ENCODE results near the gene CADM4.

CADM4 gene

GRCh38 chr19:43598445-43599240 lies 41.0 kb downstream of the CADM4 start:
- TF ChIP-seq CTCF (conservative IDR thresholded peaks at IDR 0.05) = no peak
- H3K27ac ChIP-seq = no peak overlapping the region; the same call in 1 of the 2 replicates

GRCh38 chr19:43597876-43598275 lies 41.8 kb downstream of the CADM4 start:
- TF ChIP-seq CTCF (conservative IDR thresholded peaks at IDR 0.05) = no peak
- peak overlapping the region; percentile 97 for H3K27ac ChIP-seq

- TF ChIP-seq CTCF (conservative IDR thresholded peaks at IDR 0.05) = no peak
- peak overlapping the region; percentile 97 for H3K27ac ChIP-seq
Observed at GRCh38 chr19:43596842-43597461, 42.7 kb downstream of the CADM4 start.

GRCh38 chr19:43595999-43596841 lies 43.4 kb downstream of the CADM4 start, which contains the start of the genes IRGQ and ZNF576:
Gene IRGQ, minus strand, starts transcription at chr19:43596134. Its CDS starts 796 bp downstream, at chr19:43595338.
Gene ZNF576, plus strand, starts transcription at chr19:43596595. Its CDS starts 514 bp downstream, at chr19:43597109.
- no peak for TF ChIP-seq CTCF (conservative IDR thresholded peaks at IDR 0.05)
- H3K27ac ChIP-seq = peak within 1 kb of the TSS; percentile 97

GRCh38 chr19:43595605-43595998 lies 44.0 kb downstream of the CADM4 start:
- TF ChIP-seq CTCF (conservative IDR thresholded peaks at IDR 0.05) = no peak
- peak overlapping the region; percentile 97 for H3K27ac ChIP-seq

GRCh38 chr19:43594710-43595604 lies 44.7 kb downstream of the CADM4 start:
- H3K27ac ChIP-seq = peak overlapping the region; percentile 97
- TF ChIP-seq CTCF (conservative IDR thresholded peaks at IDR 0.05) = peak; percentile 96
